ENCODE results near the gene VPS51. TPM values are rescaled to one million over a fixed set of nuclear protein-coding genes. Genes with fewer than 3 reads are reported as not detected.

The VPS51 gene
- polyA plus RNA-seq, 1 experiment: 86.2 TPM

DNA sequence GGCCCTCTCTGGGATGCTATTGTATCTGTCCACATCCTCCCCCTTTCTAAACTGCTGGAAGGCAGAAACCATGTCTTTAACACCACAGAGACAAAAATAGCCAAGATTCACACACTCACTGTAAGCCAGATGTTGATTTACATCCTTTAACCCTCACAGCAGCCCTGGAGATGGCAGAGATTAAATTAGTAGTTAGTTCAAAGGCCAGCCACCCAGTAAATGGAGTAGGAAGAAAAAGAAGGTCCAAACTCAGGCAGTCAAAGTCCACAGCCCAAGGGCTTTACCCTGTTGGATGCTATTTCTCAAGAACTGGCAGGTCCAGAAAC, 23.6 kb downstream of the VPS51 start:
- TF ChIP-seq, protein P1, sequence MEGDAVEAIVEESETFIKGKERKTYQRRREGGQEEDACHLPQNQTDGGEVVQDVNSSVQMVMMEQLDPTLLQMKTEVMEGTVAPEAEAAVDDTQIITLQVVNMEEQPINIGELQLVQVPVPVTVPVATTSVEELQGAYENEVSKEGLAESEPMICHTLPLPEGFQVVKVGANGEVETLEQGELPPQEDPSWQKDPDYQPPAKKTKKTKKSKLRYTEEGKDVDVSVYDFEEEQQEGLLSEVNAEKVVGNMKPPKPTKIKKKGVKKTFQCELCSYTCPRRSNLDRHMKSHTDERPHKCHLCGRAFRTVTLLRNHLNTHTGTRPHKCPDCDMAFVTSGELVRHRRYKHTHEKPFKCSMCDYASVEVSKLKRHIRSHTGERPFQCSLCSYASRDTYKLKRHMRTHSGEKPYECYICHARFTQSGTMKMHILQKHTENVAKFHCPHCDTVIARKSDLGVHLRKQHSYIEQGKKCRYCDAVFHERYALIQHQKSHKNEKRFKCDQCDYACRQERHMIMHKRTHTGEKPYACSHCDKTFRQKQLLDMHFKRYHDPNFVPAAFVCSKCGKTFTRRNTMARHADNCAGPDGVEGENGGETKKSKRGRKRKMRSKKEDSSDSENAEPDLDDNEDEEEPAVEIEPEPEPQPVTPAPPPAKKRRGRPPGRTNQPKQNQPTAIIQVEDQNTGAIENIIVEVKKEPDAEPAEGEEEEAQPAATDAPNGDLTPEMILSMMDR (IDR thresholded peaks at IDR 0.05; ENCODE audit: insufficient read depth, low read depth, low read length): no peak
- Histone ChIP-seq H3K36me3 (ENCODE audit: control insufficient read depth, insufficient read depth, low read length) (peaks cover 6% of the 10 kb centered on the region), H3K27me3 (ENCODE audit: control insufficient read depth, insufficient read depth, low read length) (no peaks in the 10 kb centered on the region), H3K4me3 (ENCODE audit: low read depth, low read length) (no peak overlapping the region)
- CTCF ChIA-PET: interaction anchor here (0.9 to 4.7 kb wide), 5 partner anchors 10 to 333 kb away, joined by 3 to 25 read pairs (median 5); partner anchors contain the start of gene SYVN1
- DNase-seq (ENCODE audit: low read depth): no peak
- POLR2A ChIA-PET: no interaction called here

DNA sequence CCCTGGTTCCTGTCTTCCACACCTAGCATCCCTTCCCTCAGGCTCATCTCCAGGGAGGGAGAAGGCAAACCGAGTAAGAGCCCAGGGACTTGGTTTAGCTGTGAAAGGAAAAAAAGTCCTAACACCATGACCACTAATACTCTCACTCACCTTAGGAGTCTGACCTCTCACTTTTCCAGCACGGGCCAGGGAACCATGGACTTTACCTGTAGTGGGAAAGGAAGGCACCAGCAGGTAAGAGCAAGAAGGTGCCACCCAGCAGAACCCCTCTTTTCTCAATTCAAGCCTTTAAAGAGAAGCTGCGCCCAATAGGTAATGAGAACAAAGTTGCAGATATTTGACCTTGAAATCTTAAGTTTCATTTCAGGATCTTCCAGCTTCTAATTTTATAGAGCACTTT, 24.8 kb downstream of the VPS51 start:
- no peak for DNase-seq (ENCODE audit: low read depth)
- H3K27me3 ChIP-seq (ENCODE audit: control insufficient read depth, insufficient read depth, low read length): no peaks in the 10 kb centered on the region
- H3K4me3 ChIP-seq (ENCODE audit: low read depth, low read length): peak overlapping the region; percentile 55
- ChIA-PET CTCF (interaction anchor here (1.5 to 4.7 kb wide), 5 partner anchors 8 to 107 kb away, joined by 3 to 25 read pairs (median 5); partner anchors contain the start of genes ARL2, SYVN1 and TM7SF2), POLR2A (no interaction called here)
- TF ChIP-seq, protein P1 (IDR thresholded peaks at IDR 0.05; ENCODE audit: insufficient read depth, low read depth, low read length): no peak
- peaks cover 9% of the 10 kb centered on the region for H3K36me3 ChIP-seq (ENCODE audit: control insufficient read depth, insufficient read depth, low read length)

DNA sequence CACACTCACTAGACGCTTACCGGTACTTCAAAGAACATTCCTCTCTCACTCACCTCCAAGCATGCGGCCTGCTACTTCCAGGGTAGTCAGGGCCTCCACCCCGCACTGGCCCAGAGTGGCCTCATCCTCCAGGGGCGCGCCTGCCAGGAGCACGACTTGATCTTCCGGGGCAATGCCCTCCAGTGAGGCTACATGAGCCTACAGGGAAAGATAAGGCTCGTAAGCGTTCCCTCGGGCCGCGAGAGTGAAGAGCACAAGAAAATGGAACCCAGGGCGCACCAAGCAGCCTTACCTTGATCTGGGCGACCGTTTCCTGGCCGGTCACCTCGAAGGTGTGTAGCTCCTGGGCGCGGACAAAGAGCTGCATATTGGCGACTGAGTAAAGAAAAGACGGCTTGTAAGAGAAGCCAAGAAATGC, 25.4 kb downstream of the VPS51 start:
- H3K36me3 ChIP-seq (ENCODE audit: control insufficient read depth, insufficient read depth, low read length): peaks cover 12% of the 10 kb centered on the region
- H3K4me3 ChIP-seq (ENCODE audit: low read depth, low read length): peak overlapping the region; percentile 55
- CTCF ChIA-PET: interaction anchor here (0.8 to 2.0 kb wide), 8 partner anchors 9 to 108 kb away, joined by 3 to 21 read pairs (median 4); partner anchors contain the start of genes ARL2, SYVN1 and TM7SF2
- POLR2A ChIA-PET: interaction anchor here (0.6 to 1.2 kb wide), 6 partner anchors 10 to 193 kb away, joined by 3 to 13 read pairs (median 4); partner anchors contain the start of genes CDC42EP2 and TM7SF2
- DNase-seq (ENCODE audit: low read depth): no peak
- TF ChIP-seq, protein P1 (IDR thresholded peaks at IDR 0.05; ENCODE audit: insufficient read depth, low read depth, low read length): no peak
- no peaks in the 10 kb centered on the region for H3K27me3 ChIP-seq (ENCODE audit: control insufficient read depth, insufficient read depth, low read length)

DNA sequence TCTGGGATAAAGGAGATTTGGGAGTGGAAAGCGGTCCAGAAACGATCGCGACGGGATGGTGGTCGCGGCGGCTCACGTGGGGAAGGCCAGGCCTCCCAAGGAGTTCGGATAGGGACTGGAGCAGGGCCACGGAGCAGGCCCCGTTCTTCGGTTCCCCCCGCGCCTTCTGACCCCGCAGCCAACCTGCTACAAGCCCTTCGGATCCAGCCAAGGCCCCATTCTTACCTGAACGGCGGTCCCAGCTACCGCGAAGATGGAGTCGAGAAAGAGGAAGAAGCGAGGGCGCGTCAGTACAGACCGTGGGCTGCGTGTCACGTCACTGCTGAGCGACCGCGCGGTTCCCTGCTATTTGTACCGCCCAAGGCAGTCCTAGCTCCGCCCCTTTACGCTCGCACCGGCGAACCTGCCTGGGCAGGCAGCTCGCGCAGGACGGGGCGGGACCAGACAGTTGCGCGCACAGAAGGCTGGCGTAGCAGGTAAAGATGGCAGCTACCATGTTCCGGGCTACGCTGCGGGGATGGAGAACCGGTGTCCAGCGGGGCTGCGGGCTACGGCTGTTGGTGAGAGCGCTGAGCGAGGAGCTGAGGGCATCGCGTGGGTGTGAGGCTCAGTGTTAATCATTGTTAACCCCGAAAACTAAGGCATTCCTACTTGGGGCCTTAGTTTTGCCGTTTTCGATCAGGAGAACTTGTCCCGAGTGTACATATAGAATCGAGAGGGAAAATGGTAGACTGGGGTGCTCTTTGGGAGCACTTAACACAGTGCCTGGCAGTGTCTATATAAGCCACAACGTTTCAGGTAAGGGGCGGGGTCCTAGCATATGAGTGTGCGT, 26.1 kb downstream of the VPS51 start, which contains the start of the genes FAU and MRPL49:
FAU (minus strand) TSS at position 270 of the 832 bp plus-strand sequence. CDS start 321 bp downstream, outside the sequence.
MRPL49 (plus strand) TSS at position 457 of the 832 bp plus-strand sequence; CDS start at position 483, 26 bp downstream.
- peak; percentile 86 for DNase-seq (ENCODE audit: low read depth)
- ChIA-PET CTCF (interaction anchor here (0.7 to 2.0 kb wide), 8 partner anchors 8 to 203 kb away, joined by 3 to 21 read pairs (median 3); partner anchors contain the start of genes ARL2 and TM7SF2), POLR2A (interaction anchor here (0.6 to 1.2 kb wide), 7 partner anchors 9 to 192 kb away, joined by 3 to 13 read pairs (median 3); partner anchors contain the start of genes CDC42EP2 and TM7SF2)
- Histone ChIP-seq H3K36me3 (ENCODE audit: control insufficient read depth, insufficient read depth, low read length) (peaks cover 16% of the 10 kb centered on the region), H3K27me3 (ENCODE audit: control insufficient read depth, insufficient read depth, low read length) (no peaks in the 10 kb centered on the region), H3K4me3 (ENCODE audit: low read depth, low read length) (peak within 1 kb of the TSS; percentile 55)
- TF ChIP-seq, protein P1 (IDR thresholded peaks at IDR 0.05; ENCODE audit: insufficient read depth, low read depth, low read length): no peak
